Neutrophil (primary cell): Measurements from ENCODE around the gene ST3GAL5.
"Not testable (repeated sequence)": the region's sequence is repeated elsewhere in the genome, so short reads cannot be mapped to it uniquely, and the experiment has no call there.

Experiments used
- H3K27ac ChIP-seq: fragments of 200-600 bp; sonication (generic); 2 replicates; pipeline ENCODE4 v1.5.1; 2016; ENCODE audit warnings: mild to moderate bottlenecking, moderate library complexity
- H3K27me3 ChIP-seq: fragments of 200-600 bp; sonication (generic); 2 replicates; pipeline ENCODE4 v1.6.0; 2016; ENCODE audit warnings: mild to moderate bottlenecking
- H3K36me3 ChIP-seq: fragments of 200-600 bp; sonication (generic); 2 replicates; pipeline ENCODE4 v1.5.1; 2017
- H3K4me1 ChIP-seq, 2 experiments: fragments of 200-600 bp in 1 of 2; sonication (generic) in 1 of 2; 1 replicate in 1 of 2; 2 replicates in 1 of 2; pipeline versions ENCODE4 v1.5.1 to v1.6.1; 2013 to 2016; ENCODE audit warnings: low read depth in 1 of 2, low read length in 1 of 2, mild to moderate bottlenecking in 1 of 2, moderate library complexity in 1 of 2; ENCODE audit not compliant: control insufficient read depth in 1 of 2, insufficient read depth in 1 of 2
- H3K4me3 ChIP-seq, 2 experiments: fragments of 200-600 bp in 1 of 2; sonication (generic) in 1 of 2; 1 replicate in 1 of 2; 2 replicates in 1 of 2; pipeline ENCODE4 v1.5.1; 2013 to 2016; ENCODE audit warnings: low read depth in 1 of 2, low read length in 1 of 2, mild to moderate bottlenecking in 1 of 2, moderate library complexity in 1 of 2
- H3K9me3 ChIP-seq: fragments of 200-600 bp; sonication (generic); 2 replicates; pipeline ENCODE4 v1.5.1; 2016
- CTCF ChIP-seq: fragments of 200-600 bp; sonication (generic); IDR thresholded peaks from 2 replicates; pipeline ENCODE4 v1.5.1; 2016; ENCODE audit warnings: antibody characterized with exemption

The ST3GAL5 gene

GRCh38 chr2:85901155-85901554, 12.4 kb upstream of the ST3GAL5 start:
- no peak overlapping the region for H3K27ac ChIP-seq
- H3K27me3 ChIP-seq, result no peaks in the 10 kb centered on the region
- H3K4me1 ChIP-seq, result no peaks in the 10 kb centered on the region
- no peak overlapping the region for H3K4me3 ChIP-seq
- TF ChIP-seq CTCF, result no peak
- H3K36me3 ChIP-seq, result no peaks in the 10 kb centered on the region
- H3K9me3 ChIP-seq, result no peaks in the 10 kb centered on the region

- TF ChIP-seq CTCF, result no peak
- H3K27me3 ChIP-seq, result no peaks in the 10 kb centered on the region
- H3K4me3 ChIP-seq, result no peak overlapping the region
- H3K9me3 ChIP-seq, result no peaks in the 10 kb centered on the region
- H3K27ac ChIP-seq, result no peak overlapping the region
- H3K4me1 ChIP-seq, result no peaks in the 10 kb centered on the region
- H3K36me3 ChIP-seq, result no peaks in the 10 kb centered on the region
Observed at GRCh38 chr2:85900366-85900765, 11.6 kb upstream of the ST3GAL5 start.

DNA sequence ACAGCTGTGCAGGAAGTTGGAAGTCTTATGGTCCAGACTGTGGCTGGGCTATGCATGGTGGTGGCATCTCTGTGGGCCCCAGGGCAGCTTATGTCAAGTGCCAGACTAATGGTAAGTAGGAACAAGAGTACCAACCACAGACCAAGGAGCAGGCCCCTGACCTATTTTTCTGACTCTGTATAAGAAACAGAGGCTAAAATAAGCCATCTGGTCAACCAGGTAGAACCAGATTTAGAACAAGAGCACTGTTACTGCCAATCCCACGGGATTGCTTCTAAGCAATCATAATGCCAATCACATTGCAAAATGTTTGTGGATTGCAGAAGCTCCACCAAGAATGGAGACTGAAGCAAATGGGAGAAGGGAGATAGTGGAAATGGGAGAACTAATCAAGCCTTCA, 11.1 kb upstream of the ST3GAL5 start:
- no peaks in the 10 kb centered on the region for H3K36me3 ChIP-seq
- TF ChIP-seq CTCF, result no peak
- no peak overlapping the region for H3K27ac ChIP-seq
- no peaks in the 10 kb centered on the region for H3K4me1 ChIP-seq
- no peak overlapping the region for H3K4me3 ChIP-seq
- H3K27me3 ChIP-seq, result no peaks in the 10 kb centered on the region
- no peaks in the 10 kb centered on the region for H3K9me3 ChIP-seq

GRCh38 chr2:85899284-85899683, 10.5 kb upstream of the ST3GAL5 start:
- no peaks in the 10 kb centered on the region for H3K9me3 ChIP-seq
- no peak for TF ChIP-seq CTCF
- H3K4me3 ChIP-seq, result no peak overlapping the region
- no peaks in the 10 kb centered on the region for H3K36me3 ChIP-seq
- no peaks in the 10 kb centered on the region for H3K27me3 ChIP-seq
- H3K27ac ChIP-seq, result no peak overlapping the region
- H3K4me1 ChIP-seq, result no peaks in the 10 kb centered on the region

GRCh38 chr2:85898881-85899280, 10.1 kb upstream of the ST3GAL5 start:
- Histone ChIP-seq H3K4me3 (no peak overlapping the region), H3K4me1 (no peaks in the 10 kb centered on the region), H3K36me3 (no peaks in the 10 kb centered on the region), H3K27ac (no peak overlapping the region), H3K27me3 (no peaks in the 10 kb centered on the region), H3K9me3 (no peaks in the 10 kb centered on the region)
- no peak for TF ChIP-seq CTCF

- H3K27ac ChIP-seq, H3K9me3 ChIP-seq, H3K36me3 ChIP-seq, H3K4me1 ChIP-seq, H3K4me3 ChIP-seq: not testable (repeated sequence)
- H3K27me3 ChIP-seq, result peaks cover 28% of the 10 kb centered on the region
Observed at GRCh38 chr2:85894554-85895278, 5.9 kb upstream of the ST3GAL5 start.
